ENCODE results near the gene CACTIN.

GRCh38 chr19:3585301-3586126 is 41.1 kb downstream of the CACTIN start, which contains the start of gene GIPC3:
- no peak for TF ChIP-seq CTCF (IDR thresholded peaks at IDR 0.05)
- TF ChIP-seq EP300 (IDR thresholded peaks at IDR 0.05), result no peak

Data from sigmoid colon (tissue), 4 donors.